ENCODE results near the gene HDAC4.

HDAC4 gene

DNA sequence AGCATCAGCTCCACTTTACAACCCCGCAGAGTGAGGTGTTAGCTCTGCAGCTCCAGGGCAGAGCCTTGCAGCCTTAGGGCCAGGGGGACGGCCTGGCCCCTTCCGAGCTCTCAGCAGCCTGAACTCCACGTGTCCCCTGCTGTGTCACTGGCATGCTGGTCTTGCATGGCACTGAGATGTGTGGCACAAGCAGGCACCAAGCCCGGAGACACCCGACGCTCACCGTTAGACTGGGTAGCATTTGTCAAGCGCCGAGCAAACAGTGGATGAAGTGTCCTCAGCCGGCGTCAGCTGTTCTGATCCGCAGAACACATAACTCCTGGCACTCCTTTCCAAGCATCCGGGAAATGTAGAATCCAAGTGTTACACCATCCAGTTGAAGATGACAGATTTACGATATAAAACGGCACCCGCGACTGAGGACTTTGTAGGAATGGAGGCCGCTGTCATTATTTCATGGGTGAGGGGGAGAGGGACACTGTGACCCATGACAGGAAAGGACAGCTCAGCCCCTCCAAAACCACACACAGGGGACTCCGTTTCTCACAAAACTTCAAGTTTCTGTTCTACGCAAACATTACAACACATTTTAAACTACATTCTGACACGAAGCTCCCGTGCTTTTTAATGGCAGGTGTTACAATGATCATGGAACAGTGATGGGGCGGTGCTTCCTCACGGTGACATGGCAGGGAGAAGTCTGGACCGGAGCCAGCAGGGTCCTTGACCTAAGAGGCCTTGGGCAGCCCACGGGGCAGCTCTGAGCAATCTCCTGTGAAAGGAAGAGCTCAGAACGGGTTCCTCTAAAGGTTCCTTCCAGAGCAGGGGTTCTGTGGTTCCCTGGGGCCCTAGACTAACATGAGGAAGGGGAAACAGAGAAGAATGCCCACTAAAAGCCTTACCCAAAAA, 89.4 kb downstream of the HDAC4 start:
- no peak for DNase-seq (ENCODE audit: low spot score)
- in situ Hi-C loops (cut with MboI; ENCODE audit: low pct_unique_long_range_greater_than_20kb, low sequenced_read_pairs, unreplicated experiment) = no loop called here
- TF ChIP-seq CTCF (IDR thresholded peaks at IDR 0.05; ENCODE audit: extremely low read depth, insufficient read depth, missing control alignments) = no peak

- in situ Hi-C loops (cut with MboI; ENCODE audit: low pct_unique_long_range_greater_than_20kb, low sequenced_read_pairs, unreplicated experiment) = no loop called here
- no peak for DNase-seq (ENCODE audit: low spot score)
- TF ChIP-seq CTCF (IDR thresholded peaks at IDR 0.05; ENCODE audit: extremely low read depth, insufficient read depth, missing control alignments) = no peak
Observed at GRCh38 chr2:239310401-239311061, 90.3 kb downstream of the HDAC4 start.

DNA sequence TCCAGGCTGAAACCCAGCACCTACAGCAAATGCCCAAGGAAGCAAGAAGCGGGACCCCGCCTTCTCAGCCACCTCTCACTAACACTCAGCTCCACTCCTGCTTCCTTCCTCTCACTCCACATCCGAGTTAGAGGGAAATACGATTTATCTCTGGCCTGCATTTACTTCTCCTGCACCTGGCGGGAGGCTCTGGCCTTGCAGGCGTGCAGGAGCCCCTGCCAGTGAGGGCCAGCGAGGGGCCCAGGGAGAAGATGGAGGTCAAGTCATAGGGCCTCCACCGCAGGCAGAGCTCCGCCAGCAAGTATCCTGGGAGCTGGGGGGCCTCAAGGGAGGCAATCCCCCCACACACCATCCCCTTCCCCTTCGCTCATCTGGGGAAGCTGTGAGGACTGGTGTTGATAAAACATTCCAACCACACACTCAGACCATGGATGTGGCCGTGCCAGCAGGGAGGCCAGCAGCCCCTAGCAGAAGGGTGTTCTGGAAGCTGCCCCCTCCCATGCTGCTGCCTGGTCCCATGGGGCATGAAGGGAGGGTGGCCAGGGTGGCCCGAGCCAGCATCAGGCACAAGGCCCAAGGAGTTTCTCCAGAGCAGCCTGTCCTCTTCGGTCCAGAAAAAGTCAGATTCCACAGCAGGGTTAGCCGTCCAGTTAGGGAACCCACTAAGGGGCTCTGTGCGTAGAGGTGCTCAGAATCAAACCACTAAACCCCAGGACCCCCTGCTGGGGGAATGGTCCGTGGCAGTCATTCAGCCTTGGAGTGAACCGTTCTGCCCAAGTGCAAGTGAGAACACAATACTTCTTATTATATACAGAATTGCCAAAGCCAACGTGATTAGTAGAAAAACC, 91.2 kb downstream of the HDAC4 start:
- no peak for DNase-seq (ENCODE audit: low spot score)
- no peak for TF ChIP-seq CTCF (IDR thresholded peaks at IDR 0.05; ENCODE audit: extremely low read depth, insufficient read depth, missing control alignments)
- in situ Hi-C loops (cut with MboI; ENCODE audit: low pct_unique_long_range_greater_than_20kb, low sequenced_read_pairs, unreplicated experiment) = no loop called here

DNA sequence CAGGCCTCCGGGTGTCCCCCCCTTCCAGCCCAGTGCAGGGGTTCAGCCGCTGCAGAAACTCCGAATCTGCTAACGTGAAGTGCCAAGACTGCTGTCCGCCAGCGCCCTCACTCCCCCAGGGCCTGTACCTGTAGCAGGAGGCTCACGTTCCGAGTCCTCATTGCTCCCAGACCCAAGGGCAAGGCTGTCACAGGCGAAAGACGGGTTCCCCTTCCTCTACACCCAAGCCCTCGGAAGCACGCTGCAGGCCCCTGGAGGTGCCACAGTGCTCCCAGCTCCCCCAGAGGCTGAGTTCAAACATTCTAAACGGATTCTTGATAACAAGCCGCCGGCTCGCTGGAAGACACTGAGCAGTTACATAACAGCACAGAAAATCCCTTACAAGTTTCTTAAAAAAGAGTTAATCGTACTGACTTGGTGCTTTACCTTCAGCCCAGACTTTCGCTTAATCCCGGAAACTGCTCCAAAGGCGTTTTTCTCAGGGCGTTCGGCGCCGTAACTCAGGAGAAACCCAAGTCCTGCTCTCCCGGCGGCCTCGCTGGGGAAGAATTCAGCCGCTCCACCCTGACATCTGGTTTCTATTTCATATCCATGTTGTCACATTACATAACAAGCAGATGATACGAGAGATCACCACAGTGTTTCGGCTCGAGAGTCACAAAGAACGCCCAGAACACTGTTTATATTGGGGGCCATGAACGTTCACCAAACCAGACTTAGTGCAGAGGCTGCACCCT, 92.0 kb downstream of the HDAC4 start:
- in situ Hi-C loops (cut with MboI; ENCODE audit: low pct_unique_long_range_greater_than_20kb, low sequenced_read_pairs, unreplicated experiment) = no loop called here
- no peak for DNase-seq (ENCODE audit: low spot score)
- no peak for TF ChIP-seq CTCF (IDR thresholded peaks at IDR 0.05; ENCODE audit: extremely low read depth, insufficient read depth, missing control alignments)

- no peak for DNase-seq (ENCODE audit: low spot score)
- in situ Hi-C loops (cut with MboI; ENCODE audit: low pct_unique_long_range_greater_than_20kb, low sequenced_read_pairs, unreplicated experiment) = no loop called here
- no peak for TF ChIP-seq CTCF (IDR thresholded peaks at IDR 0.05; ENCODE audit: extremely low read depth, insufficient read depth, missing control alignments)
Observed at GRCh38 chr2:239307921-239308613, 92.8 kb downstream of the HDAC4 start.

Data from GM13977 (cell line).